ENCODE results near the gene TNFSF12. TPM values are rescaled to one million over a fixed set of nuclear protein-coding genes. Genes with fewer than 3 reads are reported as not detected.
"Not testable (repeated sequence)": the region's sequence is repeated elsewhere in the genome, so short reads cannot be mapped to it uniquely, and the experiment has no call there.

The TNFSF12 gene
- total RNA-seq, 1 experiment from 2014 or later, result 0.24 TPM

GRCh38 chr17:7579834-7580603 is 31.2 kb downstream of the TNFSF12 start:
- in situ Hi-C loops (cut with HindIII; ENCODE audit: low pct_unique_long_range_greater_than_20kb, low sequenced_read_pairs), result no loop called here
- no peak for DNase-seq (ENCODE audit: low read depth)

- in situ Hi-C loops (cut with HindIII; ENCODE audit: low pct_unique_long_range_greater_than_20kb, low sequenced_read_pairs), result no loop called here
- DNase-seq (ENCODE audit: low read depth), result no peak
Measured at GRCh38 chr17:7580604-7581575, 32.0 kb downstream of the TNFSF12 start.

- no peak for DNase-seq (ENCODE audit: low read depth)
- in situ Hi-C loops (cut with HindIII; ENCODE audit: low pct_unique_long_range_greater_than_20kb, low sequenced_read_pairs), result no loop called here
Measured at GRCh38 chr17:7582396-7583252, 33.8 kb downstream of the TNFSF12 start.

- peak; percentile 94 for DNase-seq (ENCODE audit: low read depth)
- in situ Hi-C loops (cut with HindIII; ENCODE audit: low pct_unique_long_range_greater_than_20kb, low sequenced_read_pairs), result no loop called here
Measured at GRCh38 chr17:7583253-7584109, 34.6 kb downstream of the TNFSF12 start, which contains the start of gene MPDU1. MPDU1 (plus strand) TSS chr17:7583852; CDS start chr17:7583863, 11 bp downstream.

- in situ Hi-C loops (cut with HindIII; ENCODE audit: low pct_unique_long_range_greater_than_20kb, low sequenced_read_pairs), result no loop called here
- no peak for DNase-seq (ENCODE audit: low read depth)
Measured at GRCh38 chr17:7586673-7587419, 38.0 kb downstream of the TNFSF12 start.

GRCh38 chr17:7587420-7588151 is 38.7 kb downstream of the TNFSF12 start:
- DNase-seq (ENCODE audit: low read depth), result no peak

GRCh38 chr17:7588553-7589203 is 39.8 kb downstream of the TNFSF12 start:
- no peak for DNase-seq (ENCODE audit: low read depth)
- in situ Hi-C loops (cut with HindIII; ENCODE audit: low pct_unique_long_range_greater_than_20kb, low sequenced_read_pairs), result no loop called here

More at GRCh38 chr17:7587420-7588151, 38.7 kb downstream of the TNFSF12 start:
- in situ Hi-C loops (cut with HindIII; ENCODE audit: low pct_unique_long_range_greater_than_20kb, low sequenced_read_pairs), result no loop called here

- DNase-seq (ENCODE audit: low read depth), result no peak
- in situ Hi-C loops (cut with HindIII; ENCODE audit: low pct_unique_long_range_greater_than_20kb, low sequenced_read_pairs), result no loop called here
Measured at GRCh38 chr17:7589204-7589868, 40.5 kb downstream of the TNFSF12 start.

GRCh38 chr17:7589891-7590691 is 41.2 kb downstream of the TNFSF12 start, which contains the start of gene SOX15:
SOX15 (minus strand) TSS chr17:7590094; CDS start chr17:7589676, 418 bp downstream.
- no peak for DNase-seq (ENCODE audit: low read depth)
- in situ Hi-C loops (cut with HindIII; ENCODE audit: low pct_unique_long_range_greater_than_20kb, low sequenced_read_pairs), result no loop called here

- in situ Hi-C loops (cut with HindIII; ENCODE audit: low pct_unique_long_range_greater_than_20kb, low sequenced_read_pairs), result no loop called here
- DNase-seq (ENCODE audit: low read depth), result no peak
Measured at GRCh38 chr17:7590743-7591142, 41.9 kb downstream of the TNFSF12 start.

- DNase-seq (ENCODE audit: low read depth), result no peak
- in situ Hi-C loops (cut with HindIII; ENCODE audit: low pct_unique_long_range_greater_than_20kb, low sequenced_read_pairs), result no loop called here
Measured at GRCh38 chr17:7591596-7591995, 42.7 kb downstream of the TNFSF12 start.

GRCh38 chr17:7592422-7593021 is 43.7 kb downstream of the TNFSF12 start:
- no peak for DNase-seq (ENCODE audit: low read depth)

GRCh38 chr17:7593296-7593695 is 44.4 kb downstream of the TNFSF12 start:
- in situ Hi-C loops (cut with HindIII; ENCODE audit: low pct_unique_long_range_greater_than_20kb, low sequenced_read_pairs), result no loop called here
- no peak for DNase-seq (ENCODE audit: low read depth)

More at GRCh38 chr17:7592422-7593021, 43.7 kb downstream of the TNFSF12 start:
- in situ Hi-C loops (cut with HindIII; ENCODE audit: low pct_unique_long_range_greater_than_20kb, low sequenced_read_pairs), result no loop called here

- in situ Hi-C loops (cut with HindIII; ENCODE audit: low pct_unique_long_range_greater_than_20kb, low sequenced_read_pairs), result not testable (repeated sequence)
Measured at GRCh38 chr17:7597561-7597960, 48.7 kb downstream of the TNFSF12 start.

More at GRCh38 chr17:7597561-7597960, 48.7 kb downstream of the TNFSF12 start:
- not testable (repeated sequence) for DNase-seq (ENCODE audit: low read depth)

All from Caki2 (cell line).